H1 (cell line): ENCODE data around the gene DECR2. TPM values are rescaled to one million over a fixed set of nuclear protein-coding genes. Genes with fewer than 3 reads are reported as not detected.

Source experiments
- CTCF ChIA-PET: fragments of 300-600 bp; sonication (Branson Sonifier 250); formaldehyde crosslinking; loops from one replicate; lab custom pipeline; 2021; ENCODE audit not compliant: partially characterized antibody; lab: Charles Lee
- POLR2A ChIA-PET: fragments of 300-600 bp; sonication (Branson Sonifier 250); formaldehyde crosslinking; loops from one replicate; lab custom pipeline; 2021; ENCODE audit warnings: inconsistent platforms; ENCODE audit not compliant: partially characterized antibody; lab: Charles Lee
- DNase-seq, 2 experiments: peaks; one replicate each; pipeline versions ENCODE4 v3.0.0 to v3.0.0-alpha.2; 2010 to 2022; ENCODE audit warnings: low spot score in 2 of 2, low read depth in 1 of 2, mixed read lengths in 1 of 2
- FAIRE-seq: peaks from 2 replicates; lab custom pipeline; 2011; peaks lifted over from hg19 to GRCh38; lab: Jason Lieb, UNC
- H2AFZ ChIP-seq: 2 replicates; pipeline ENCODE4 v1.8.1; 2012; ENCODE audit warnings: low read length, inconsistent platforms
- H2AK5ac ChIP-seq: 2 replicates; pipeline ENCODE4 v1.6.1; 2013; ENCODE audit warnings: low read depth, low read length
- H2BK120ac ChIP-seq: replicated peaks from 2 replicates; pipeline ENCODE3; 2013; ENCODE audit warnings: low read depth, low read length, inconsistent platforms
- H2BK12ac ChIP-seq: 2 replicates; pipeline ENCODE4 v1.6.1; 2013; ENCODE audit warnings: low read depth, low read length
- H2BK15ac ChIP-seq: 2 replicates; pipeline ENCODE4 v1.6.1; 2013; ENCODE audit warnings: low read length
- H2BK20ac ChIP-seq: 2 replicates; pipeline ENCODE4 v1.6.1; 2013; ENCODE audit warnings: low read length
- H2BK5ac ChIP-seq: 2 replicates; pipeline ENCODE4 v1.6.1; 2013; ENCODE audit warnings: low read depth, low read length
- H3K14ac ChIP-seq: 2 replicates; pipeline ENCODE4 v1.6.1; 2013; ENCODE audit warnings: inconsistent platforms; ENCODE audit not compliant: insufficient read length
- H3K18ac ChIP-seq: 2 replicates; pipeline ENCODE4 v1.6.1; 2013; ENCODE audit warnings: low read length; ENCODE audit errors: extremely low read depth
- H3K23ac ChIP-seq: 2 replicates; pipeline ENCODE4 v1.6.1; 2013; ENCODE audit warnings: inconsistent platforms; ENCODE audit not compliant: insufficient read length
- H3K23me2 ChIP-seq: 2 replicates; pipeline ENCODE4 v1.6.1; 2013; ENCODE audit warnings: low read depth, low read length
- H3K27ac ChIP-seq: 2 replicates; pipeline ENCODE4 v1.6.1; 2011; ENCODE audit warnings: low read depth, low read length, inconsistent platforms
- H3K27me3 ChIP-seq, 4 experiments: replicated peaks in 1 of 4; 1 replicate in 1 of 4; 2 replicates in 3 of 4; pipeline versions ENCODE4 v1.6.1 to v1.8.1; 2011 to 2013; ENCODE audit warnings: low read length in 3 of 4, mild to moderate bottlenecking in 3 of 4, inconsistent platforms in 2 of 4, mixed read lengths in 2 of 4, moderate library complexity in 1 of 4; ENCODE audit not compliant: control insufficient read depth in 3 of 4, insufficient read depth in 3 of 4; ENCODE audit errors: extremely low read depth in 1 of 4
- H3K36me3 ChIP-seq, 4 experiments: 2 replicates each; pipeline versions ENCODE4 v1.6.1 to v1.8.1; 2011 to 2013; ENCODE audit warnings: mild to moderate bottlenecking in 4 of 4, low read length in 3 of 4, moderate library complexity in 2 of 4, control low read depth in 1 of 4, inconsistent platforms in 1 of 4; ENCODE audit not compliant: insufficient read depth in 4 of 4, control insufficient read depth in 2 of 4
- H3K4ac ChIP-seq: replicated peaks from 2 replicates; pipeline ENCODE3; 2013; ENCODE audit warnings: low read length, low read depth, mixed read lengths, inconsistent platforms; ENCODE audit not compliant: insufficient read length
- H3K4me1 ChIP-seq, 4 experiments: replicated peaks in 1 of 4; 1 replicate in 1 of 4; 2 replicates in 3 of 4; pipeline versions ENCODE4 v1.6.1 to v1.8.1; 2011 to 2013; ENCODE audit warnings: low read length in 3 of 4, inconsistent platforms in 2 of 4, mixed read lengths in 1 of 4; ENCODE audit not compliant: insufficient read depth in 4 of 4, control insufficient read depth in 3 of 4
- H3K4me2 ChIP-seq, 2 experiments: 2 replicates each; pipeline versions ENCODE4 v1.6.1 to v1.8.1; 2011 to 2013; ENCODE audit warnings: low read depth in 2 of 2, low read length in 2 of 2, control low read depth in 1 of 2, inconsistent platforms in 1 of 2, mild to moderate bottlenecking in 1 of 2; ENCODE audit not compliant: insufficient read depth in 1 of 2
- H3K4me3 ChIP-seq, 4 experiments: fragments of 200-600, 300-600 bp in 1 of 4; sonication (generic), shearing (Covaris generic), sonication (Bioruptor Twin) in 1 of 4; 2 replicates each; pipeline versions ENCODE4 v1.5.1 to v1.8.1; 2011 to 2016; ENCODE audit warnings: low read length in 4 of 4, low read depth in 3 of 4, control low read depth in 2 of 4, inconsistent platforms in 2 of 4, mild to moderate bottlenecking in 2 of 4, mixed read lengths in 1 of 4, moderate library complexity in 1 of 4; ENCODE audit not compliant: insufficient read depth in 2 of 4; ENCODE audit errors: extremely low read depth in 1 of 4
- H3K56ac ChIP-seq: replicated peaks from 2 replicates; pipeline ENCODE3; 2013; ENCODE audit warnings: low read depth, mild to moderate bottlenecking, mixed read lengths, low read length, inconsistent platforms; ENCODE audit not compliant: insufficient read length
- H3K79me1 ChIP-seq: 2 replicates; pipeline ENCODE4 v1.6.1; 2013; ENCODE audit warnings: low read depth, low read length, control low read depth
- H3K79me2 ChIP-seq, 2 experiments: 2 replicates each; pipeline versions ENCODE4 v1.6.1 to v1.8.1; 2012 to 2013; ENCODE audit warnings: low read length in 2 of 2, mild to moderate bottlenecking in 2 of 2, inconsistent platforms in 1 of 2; ENCODE audit not compliant: insufficient read depth in 2 of 2, control insufficient read depth in 1 of 2
- H3K9ac ChIP-seq, 4 experiments: replicated peaks in 1 of 4; 1 replicate in 1 of 4; 2 replicates in 3 of 4; pipeline versions ENCODE4 v1.6.1 to v1.8.1; 2011 to 2013; ENCODE audit warnings: low read depth in 3 of 4, low read length in 3 of 4, control low read depth in 2 of 4, mild to moderate bottlenecking in 2 of 4, moderate library complexity in 2 of 4, inconsistent platforms in 1 of 4; ENCODE audit errors: extremely low read depth in 1 of 4
- H3K9me3 ChIP-seq, 2 experiments: 2 replicates each; pipeline versions ENCODE4 v1.6.1 to v1.8.1; 2012 to 2013; ENCODE audit warnings: mild to moderate bottlenecking in 2 of 2, moderate library complexity in 2 of 2, control low read depth in 1 of 2, inconsistent platforms in 1 of 2, low read depth in 1 of 2, low read length in 1 of 2, mixed read lengths in 1 of 2; ENCODE audit not compliant: insufficient read depth in 2 of 2
- H4K20me1 ChIP-seq, 2 experiments: replicated peaks in 1 of 2; 2 replicates each; pipeline versions ENCODE3 to v1.8.1; 2011 to 2013; ENCODE audit warnings: inconsistent platforms in 2 of 2, low read length in 2 of 2, mild to moderate bottlenecking in 1 of 2; ENCODE audit not compliant: insufficient read depth in 2 of 2, control insufficient read depth in 1 of 2
- H4K5ac ChIP-seq: 2 replicates; pipeline ENCODE4 v1.6.1; 2013; ENCODE audit warnings: low read length, low read depth, mixed read lengths, inconsistent platforms; ENCODE audit not compliant: insufficient read length
- H4K8ac ChIP-seq: 2 replicates; pipeline ENCODE4 v1.8.0; 2013; ENCODE audit warnings: mild to moderate bottlenecking, moderate library complexity, low read length, inconsistent platforms; ENCODE audit not compliant: insufficient read depth; ENCODE audit errors: extremely low read depth
- H4K91ac ChIP-seq: replicated peaks from 2 replicates; pipeline ENCODE3; 2013; ENCODE audit warnings: low read length, mixed read lengths, inconsistent platforms; ENCODE audit not compliant: insufficient read length
- ASH2L ChIP-seq: fragments of 200-600, 300-600 bp; sonication (generic); IDR thresholded peaks from one replicate; pipeline ENCODE4 v1.7.1; 2017; ENCODE audit warnings: low read length
- BRCA1 ChIP-seq: IDR thresholded peaks from 2 replicates; pipeline ENCODE4 v1.6.1; 2012; ENCODE audit warnings: low read depth, low read length, improper control_type of control experiment
- GTF2F1 ChIP-seq: IDR thresholded peaks from 2 replicates; pipeline ENCODE4 v1.6.1; 2012; ENCODE audit warnings: low read depth, low read length, improper control_type of control experiment, borderline replicate concordance
- PHF8 ChIP-seq: fragments of 200-600 bp; sonication (generic); conservative IDR thresholded peaks from 2 replicates; pipeline ENCODE4 v1.7.1; 2012; ENCODE audit warnings: low read depth, mild to moderate bottlenecking, inconsistent platforms, low read length, moderate library complexity
- POLR2A ChIP-seq, 2 experiments: IDR thresholded peaks; 1 replicate in 1 of 2; 2 replicates in 1 of 2; pipeline ENCODE4 v1.6.1; 2011; ENCODE audit warnings: low read depth in 2 of 2, low read length in 2 of 2, mild to moderate bottlenecking in 2 of 2; ENCODE audit errors: control extremely low read depth in 1 of 2
- POLR2AphosphoS5 ChIP-seq: IDR thresholded peaks from 2 replicates; pipeline ENCODE4 v1.6.1; 2011; ENCODE audit warnings: low read depth, low read length
- SAP30 ChIP-seq: fragments of 300-600 bp; sonication (generic); IDR thresholded peaks from 2 replicates; pipeline ENCODE4 v1.7.1; 2012; ENCODE audit warnings: low read length, moderate library complexity, mild to moderate bottlenecking, inconsistent platforms; ENCODE audit not compliant: insufficient read depth, insufficient replicate concordance
- TAF1 ChIP-seq: IDR thresholded peaks from 2 replicates; pipeline ENCODE4 v1.6.1; 2011; ENCODE audit warnings: mild to moderate bottlenecking, low read depth, low read length
- TAF7 ChIP-seq: optimal IDR thresholded peaks from 2 replicates; pipeline ENCODE3; 2011; ENCODE audit warnings: low read depth, mild to moderate bottlenecking, inconsistent platforms, low read length, moderate library complexity, borderline replicate concordance
- WGBS, 2 experiments: shearing (Covaris generic) in 1 of 2; methylation state at CpG; one replicate each; pipeline versions ENCODE4 v1.1.6 to v1.1.7; 2013 to 2015; ENCODE audit warnings: low lambda C conversion rate in 2 of 2, mixed read lengths in 2 of 2, inconsistent platforms in 1 of 2, low coverage in 1 of 2, missing lambda C conversion rate in 1 of 2; ENCODE audit not compliant: insufficient replicate concordance in 2 of 2, insufficient coverage in 1 of 2, insufficient read length in 1 of 2; ENCODE audit errors: extremely low coverage in 1 of 2, missing lambda C conversion rate in 1 of 2; 5-methylcytosine and 5-hydroxymethylcytosine counted together
- polyA plus RNA-seq, 7 experiments: library from polyadenylated mRNA; depleted of rRNA in 3 of 7; stranded (reverse) in 5 of 7; unstranded in 2 of 7; fragments of >200 nt in 5 of 7; fragments of 200-250 nt in 2 of 7; gene quantifications; 1 replicate in 5 of 7; 2 replicates in 1 of 7; 4 replicates in 1 of 7; pipeline versions ENCODE4 v1.2.1 to v1.2.3, GENCODE V29; 2011 to 2013; ENCODE audit warnings: missing spikeins in 2 of 7, mixed read lengths in 2 of 7
- total RNA-seq: library from RNA; stranded (reverse); fragmentation: NEBNext Ultra II Directional; extraction: Animal tissue kit (Norgen Biotek cat#: 25700); gene quantifications from 2 replicates; pipeline ENCODE4 v1.2.1, GENCODE V29; 2021
- TF ChIP-seq, protein P1 (sequence below): IDR thresholded peaks from 2 replicates; pipeline ENCODE4 v1.6.1; 2012; ENCODE audit warnings: inconsistent platforms

DECR2 gene
- total and polyA plus RNA-seq, 2 of the 8 experiments (the other 6 are each of a cell fraction or from before 2014, with no cell fraction given), result 28.2 to 39.9 TPM

GRCh38 chr16:397135-397661 lies 4.5 kb upstream of the DECR2 start, which contains the start of gene NME4:
Gene NME4 (plus strand): TSS chr16:397199. CDS start chr16:397223, 24 bp downstream.
- H3K4ac ChIP-seq, result peak within 1 kb of the TSS; percentile 97
- no peaks in the 10 kb centered on the region for H3K27me3 ChIP-seq
- H3K4me1 ChIP-seq, result peaks cover 0 to 26% (median 13%) of the 10 kb centered on the region in 4 experiments; a peak in 6 of 7 replicates
- ChIA-PET POLR2A (interaction anchor here (1.0 to 6.7 kb wide), 13 partner anchors 9 to 129 kb away, joined by 3 to 67 read pairs (median 4); partner anchors contain the start of genes MRPL28 and RAB11FIP3), CTCF (interaction anchor here (1.2 to 1.8 kb wide), 2 partner anchors 16 to 93 kb away, joined by 4 read pairs; no protein-coding TSS in a partner anchor)
- peaks cover 7 to 18% (median 14%) of the 10 kb centered on the region in 4 experiments; a peak in 6 of 8 replicates for H3K36me3 ChIP-seq
- H3K23me2 ChIP-seq, result peaks cover 5% of the 10 kb centered on the region
- H3K4me3 ChIP-seq, result peak within 1 kb of the TSS; percentile 52 to 91 (median 70)
- FAIRE-seq, result no peak
- no peak within 1 kb of the TSS; the same call in 1 of the 2 replicates for H2AK5ac ChIP-seq
- H4K20me1 ChIP-seq, result peaks cover 2 to 21% of the 10 kb centered on the region in 2 experiments
- H3K9me3 ChIP-seq, result peaks cover 0 to under 1% of the 10 kb centered on the region in 2 experiments; a peak in 2 of 4 replicates
- H3K27ac ChIP-seq, result peak within 1 kb of the TSS; percentile 90
- no peak within 1 kb of the TSS for H2AFZ ChIP-seq
- H2BK120ac ChIP-seq, result no peak within 1 kb of the TSS
- no peak within 1 kb of the TSS for H3K14ac ChIP-seq
- TF ChIP-seq GTF2F1 (no peak), SAP30 (no peak), ASH2L (no peak), PHF8 (peak; percentile 77), BRCA1 (no peak), TAF1 (peak; percentile 66), POLR2A (IDR thresholded peaks at IDR 0.05; ENCODE audit: control extremely low read depth in 1 of 2, low read depth in 2 of 2, low read length in 2 of 2) (peak in 1 of 2 experiments; percentile 61; a peak in 1 of 3 replicates), POLR2AphosphoS5 (peak; percentile 56), TAF7 (peak; percentile 48)
- TF ChIP-seq, protein P1, sequence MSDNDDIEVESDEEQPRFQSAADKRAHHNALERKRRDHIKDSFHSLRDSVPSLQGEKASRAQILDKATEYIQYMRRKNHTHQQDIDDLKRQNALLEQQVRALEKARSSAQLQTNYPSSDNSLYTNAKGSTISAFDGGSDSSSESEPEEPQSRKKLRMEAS, result peak; percentile 74
- peak within 1 kb of the TSS; percentile 96 for H4K8ac ChIP-seq
- H2BK12ac ChIP-seq, result 0 out of 2 replicates have a peak within 1 kb of the TSS, but pooled peaks have one; percentile 80
- peak within 1 kb of the TSS; percentile 67 to 71 for H3K4me2 ChIP-seq
- peak within 1 kb of the TSS; percentile 57 for H4K5ac ChIP-seq
- H2BK20ac ChIP-seq, result no peak within 1 kb of the TSS
- H2BK15ac ChIP-seq, result 0 out of 2 replicates have a peak within 1 kb of the TSS, but pooled peaks have one; percentile 3
- peak in 1 of 2 experiments; percentile 73 for DNase-seq
- H4K91ac ChIP-seq, result peak within 1 kb of the TSS; percentile 74
- H3K23ac ChIP-seq, result no peak within 1 kb of the TSS
- no peaks in the 10 kb centered on the region; a peak in 1 of 4 replicates for H3K79me2 ChIP-seq
- H3K56ac ChIP-seq, result no peak within 1 kb of the TSS
- H3K9ac ChIP-seq, result peak within 1 kb of the TSS; percentile 68 to 95 (median 82); a peak in 5 of 7 replicates
- WGBS, 2 experiments, result 3% methylated on average over 33 of the region's 75 CpGs; no CpG with 5 or more reads in 1 of the 2 experiments
- H3K18ac ChIP-seq, result peak within 1 kb of the TSS; percentile 62
- H3K79me1 ChIP-seq, result no peaks in the 10 kb centered on the region; the same call in 1 of the 2 replicates
- peak within 1 kb of the TSS; percentile 91 for H2BK5ac ChIP-seq
